Astrocyte (in vitro differentiated cells and primary cell): ENCODE data around the gene KRTAP5-1. TPM values are rescaled to one million over a fixed set of nuclear protein-coding genes. Genes with fewer than 3 reads are reported as not detected.

Source experiments
- DNase-seq: peaks from one replicate; pipeline ENCODE4 v3.0.0-alpha.2; 2010; ENCODE audit warnings: low read depth
- FAIRE-seq: peaks from 2 replicates; lab custom pipeline; 2011; peaks lifted over from hg19 to GRCh38; lab: Jason Lieb, UNC
- H2AFZ ChIP-seq: 2 replicates; pipeline ENCODE4 v1.6.0; 2012; ENCODE audit warnings: low read depth, low read length, inconsistent platforms
- H3K27ac ChIP-seq: 2 replicates; pipeline ENCODE4 v1.5.1; 2011; ENCODE audit warnings: low read depth, low read length, inconsistent platforms
- H3K27me3 ChIP-seq: 2 replicates; pipeline ENCODE4 v1.6.0; 2011; ENCODE audit warnings: low read length, inconsistent platforms; ENCODE audit not compliant: insufficient read depth
- H3K36me3 ChIP-seq: 2 replicates; pipeline ENCODE4 v1.5.1; 2011; ENCODE audit warnings: low read length, inconsistent platforms; ENCODE audit not compliant: insufficient read depth
- H3K4me1 ChIP-seq: 2 replicates; pipeline ENCODE4 v1.5.1; 2011; ENCODE audit warnings: low read length, inconsistent platforms; ENCODE audit not compliant: insufficient read depth
- H3K4me2 ChIP-seq: 2 replicates; pipeline ENCODE4 v1.6.0; 2012; ENCODE audit warnings: low read length, inconsistent platforms
- H3K4me3 ChIP-seq: 2 replicates; pipeline ENCODE4 v1.5.1; 2011; ENCODE audit warnings: low read depth, mild to moderate bottlenecking, low read length, inconsistent platforms; ENCODE audit not compliant: insufficient read depth
- H3K79me2 ChIP-seq: 2 replicates; pipeline ENCODE4 v1.6.0; 2012; ENCODE audit warnings: mild to moderate bottlenecking, low read length, inconsistent platforms; ENCODE audit not compliant: insufficient read depth
- H3K9ac ChIP-seq: 2 replicates; pipeline ENCODE4 v1.6.0; 2012; ENCODE audit warnings: mild to moderate bottlenecking, low read length, inconsistent platforms
- H3K9me3 ChIP-seq: 2 replicates; pipeline ENCODE4 v1.5.1; 2012; ENCODE audit warnings: low read depth, mild to moderate bottlenecking, low read length, inconsistent platforms; ENCODE audit not compliant: insufficient read depth
- H4K20me1 ChIP-seq: 2 replicates; pipeline ENCODE4 v1.6.0; 2012; ENCODE audit warnings: low read length, inconsistent platforms; ENCODE audit not compliant: insufficient read depth
- H3K27ac Mint-ChIP-seq: one replicate; pipeline ENCODE4 v1.8.0; 2021; ENCODE audit warnings: mild to moderate bottlenecking, mixed read lengths; ENCODE audit not compliant: unreplicated experiment
- H3K27me3 Mint-ChIP-seq: one replicate; pipeline ENCODE4 v1.8.0; 2021; ENCODE audit warnings: low read depth, mixed read lengths; ENCODE audit not compliant: unreplicated experiment
- H3K36me3 Mint-ChIP-seq: one replicate; pipeline ENCODE4 v1.8.0; 2021; ENCODE audit warnings: low read depth, mixed read lengths; ENCODE audit not compliant: unreplicated experiment
- H3K4me1 Mint-ChIP-seq: one replicate; pipeline ENCODE4 v1.8.0; 2021; ENCODE audit warnings: low read depth, mixed read lengths; ENCODE audit not compliant: unreplicated experiment
- H3K4me3 Mint-ChIP-seq: one replicate; pipeline ENCODE4 v1.8.0; 2021; ENCODE audit warnings: mild to moderate bottlenecking, moderate library complexity, mixed read lengths; ENCODE audit not compliant: unreplicated experiment
- H3K9me3 Mint-ChIP-seq: one replicate; pipeline ENCODE4 v1.8.0; 2021; ENCODE audit warnings: mild to moderate bottlenecking, mixed read lengths; ENCODE audit not compliant: unreplicated experiment
- CTCF ChIP-seq: IDR thresholded peaks from 2 replicates; pipeline ENCODE4 v1.5.1; 2011; ENCODE audit warnings: low read depth, mild to moderate bottlenecking, inconsistent platforms, low read length, moderate library complexity; ENCODE audit not compliant: insufficient read depth
- EZH2 ChIP-seq: IDR thresholded peaks from 2 replicates; pipeline ENCODE4 v1.6.1; 2012; ENCODE audit warnings: mild to moderate bottlenecking, low read length, inconsistent platforms; ENCODE audit not compliant: insufficient read depth
- total RNA-seq: library from RNA; stranded (reverse); gene quantifications from 2 replicates; pipeline ENCODE4 v1.2.1, GENCODE V29; 2021

KRTAP5-1 gene
- total RNA-seq, 1 donor from 2014 or later, result not detected

- H3K4me1 ChIP-seq, result no peaks in the 10 kb centered on the region
- Mint-ChIP-seq H3K36me3 (no peaks in the 10 kb centered on the region), H3K4me3 (no peak overlapping the region), H3K4me1 (no peaks in the 10 kb centered on the region), H3K27me3 (peaks cover 52% of the 10 kb centered on the region), H3K9me3 (no peaks in the 10 kb centered on the region), H3K27ac (no peak overlapping the region)
- no peaks in the 10 kb centered on the region for H3K9me3 ChIP-seq
- no peak for DNase-seq
- H3K27ac ChIP-seq, result no peak overlapping the region
- no peak overlapping the region for H3K9ac ChIP-seq
- no peak overlapping the region for H3K4me3 ChIP-seq
- H4K20me1 ChIP-seq, result no peaks in the 10 kb centered on the region
- no peak overlapping the region for H2AFZ ChIP-seq
- H3K4me2 ChIP-seq, result no peak overlapping the region
- peaks cover 29% of the 10 kb centered on the region for H3K27me3 ChIP-seq
- H3K36me3 ChIP-seq, result no peaks in the 10 kb centered on the region
- no peaks in the 10 kb centered on the region for H3K79me2 ChIP-seq
- TF ChIP-seq EZH2 (no peak), CTCF (no peak)
- no peak for FAIRE-seq
These were observed 41.3 kb downstream of the KRTAP5-1 start for GRCh38 chr11:1543606-1544263.

- no peak for TF ChIP-seq EZH2
- no peak for TF ChIP-seq CTCF
- Histone ChIP-seq H3K27ac (no peak overlapping the region), H3K4me2 (no peak overlapping the region), H3K4me3 (no peak overlapping the region), H3K36me3 (no peaks in the 10 kb centered on the region), H3K4me1 (no peaks in the 10 kb centered on the region), H3K9ac (no peak overlapping the region), H3K27me3 (peaks cover 30% of the 10 kb centered on the region), H2AFZ (no peak overlapping the region), H3K9me3 (no peaks in the 10 kb centered on the region), H4K20me1 (peaks cover 4% of the 10 kb centered on the region), H3K79me2 (peaks cover 4% of the 10 kb centered on the region)
- peaks cover 58% of the 10 kb centered on the region for H3K27me3 Mint-ChIP-seq
- no peaks in the 10 kb centered on the region for H3K9me3 Mint-ChIP-seq
- no peaks in the 10 kb centered on the region for H3K4me1 Mint-ChIP-seq
- no peak overlapping the region for H3K4me3 Mint-ChIP-seq
- H3K27ac Mint-ChIP-seq, result no peak overlapping the region
- DNase-seq, result no peak
- no peak for FAIRE-seq
- no peaks in the 10 kb centered on the region for H3K36me3 Mint-ChIP-seq
These were observed 42.8 kb downstream of the KRTAP5-1 start for GRCh38 chr11:1542267-1542666.

- Histone ChIP-seq H3K9me3 (no peaks in the 10 kb centered on the region), H3K4me1 (no peaks in the 10 kb centered on the region), H2AFZ (no peak overlapping the region), H3K4me3 (no peak overlapping the region), H3K27me3 (peaks cover 30% of the 10 kb centered on the region), H3K4me2 (no peak overlapping the region), H4K20me1 (peaks cover 10% of the 10 kb centered on the region), H3K9ac (no peak overlapping the region), H3K36me3 (no peaks in the 10 kb centered on the region), H3K27ac (no peak overlapping the region), H3K79me2 (peaks cover 9% of the 10 kb centered on the region)
- Mint-ChIP-seq H3K4me3 (no peak overlapping the region), H3K27ac (no peak overlapping the region), H3K27me3 (peaks cover 58% of the 10 kb centered on the region), H3K4me1 (no peaks in the 10 kb centered on the region), H3K9me3 (no peaks in the 10 kb centered on the region), H3K36me3 (no peaks in the 10 kb centered on the region)
- no peak for TF ChIP-seq EZH2
- TF ChIP-seq CTCF, result no peak
- FAIRE-seq (no peak), DNase-seq (no peak)
These were observed 43.4 kb downstream of the KRTAP5-1 start for GRCh38 chr11:1541474-1542204.
